ENCODE results near the gene IMP3. TPM values are rescaled to one million over a fixed set of nuclear protein-coding genes. Genes with fewer than 3 reads are reported as not detected.

IMP3 gene
- total and polyA plus RNA-seq, 9 of the 15 experiments (the other 6 are each of a cell fraction or from before 2014, with no cell fraction given) = 14.5 to 160 (median 74.4) TPM

DNA sequence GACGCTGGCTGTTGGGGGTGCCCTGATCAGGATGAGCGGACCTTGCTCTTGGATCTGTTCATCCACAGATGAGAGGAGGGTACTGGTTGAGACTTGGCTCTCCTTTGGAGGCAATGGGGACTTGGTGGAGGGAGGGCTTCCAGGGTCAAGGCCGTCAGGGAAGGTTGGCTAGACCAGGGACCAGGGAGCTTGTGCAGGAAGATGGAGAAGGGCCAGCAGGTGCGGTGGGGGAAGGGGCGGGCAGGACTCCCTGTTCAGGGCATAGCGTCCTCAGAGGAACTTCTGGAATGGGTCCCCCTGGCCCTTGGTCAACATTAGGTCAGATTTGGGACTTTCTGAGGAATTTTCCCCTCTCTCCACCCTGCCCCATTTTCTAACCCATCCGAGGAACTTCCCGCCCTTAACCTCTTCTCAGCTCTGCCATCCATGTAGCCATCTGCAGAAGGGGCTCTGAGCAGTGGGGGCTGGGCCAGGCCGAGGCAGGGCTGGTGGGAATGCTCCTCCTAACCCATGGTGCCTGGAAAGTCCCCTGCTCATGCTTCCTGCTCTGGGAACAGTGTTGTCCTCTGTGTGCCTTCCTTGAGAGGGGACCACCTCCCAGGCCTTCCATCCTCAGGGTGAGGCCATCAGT is 19.2 kb upstream of the IMP3 start:
- intact Hi-C loops (cut with micrococcal nuclease) = no loop called here
- ATAC-seq (no peak), DNase-seq (ENCODE audit: extremely low read depth in 1 of 4, low spot score in 3 of 4) (no peak), FAIRE-seq (no peak)
- TF ChIP-seq PRPF4 (IDR thresholded peaks at IDR 0.05; ENCODE audit: insufficient read depth, low read depth, low read length, poor library complexity, severe bottlenecking) (no peak), ZNF830 (CRISPR knock-in tag; IDR thresholded peaks at IDR 0.05) (no peak)
- Histone ChIP-seq H3K27me3 (ENCODE audit: control insufficient read depth in 2 of 2, insufficient read depth in 2 of 2, low read length in 2 of 2) (no peaks in the 10 kb centered on the region), H3K9ac (ENCODE audit: insufficient read depth in 1 of 2, low read depth in 2 of 2, low read length in 2 of 2) (no peak overlapping the region), H2AFZ (ENCODE audit: low read depth, low read length) (no peak overlapping the region), H3K4me2 (ENCODE audit: insufficient read depth, low read length) (no peak overlapping the region), H3K9me3 (replicated peaks; ENCODE audit: control insufficient read depth, insufficient read depth, low read depth, low read length) (no peaks in the 10 kb centered on the region), H3K27ac (ENCODE audit: extremely low read depth, low read depth, low read length) (no peak overlapping the region), H3K4me1 (replicated peaks in 1 of 2; ENCODE audit: control insufficient read depth in 2 of 2, insufficient read depth in 2 of 2, low read length in 2 of 2) (peaks cover 0 to 19% of the 10 kb centered on the region in 2 experiments; a peak in 2 of 5 replicates), H3K9me1 (ENCODE audit: control insufficient read depth, insufficient read depth, low read length) (no peaks in the 10 kb centered on the region), H4K20me1 (replicated peaks; ENCODE audit: control insufficient read depth, insufficient read depth, low read length) (0 out of 2 replicates have a peak, but pooled peaks cover 7% of the 10 kb centered on the region), H3K79me2 (ENCODE audit: control insufficient read depth, insufficient read depth, low read length) (peaks cover 4% of the 10 kb centered on the region; the same call in 1 of the 3 replicates), H3K4me3 (no peak overlapping the region), H3K36me3 (ENCODE audit: control insufficient read depth, insufficient read depth, low read length) (peaks cover 28% of the 10 kb centered on the region; the same call in 2 of the 3 replicates)
- ChIA-PET CTCF (ENCODE audit: low intra/inter-chr PET ratio) (no interaction called here), POLR2A (interaction anchor here (0.6 to 1.4 kb wide), 2 partner anchors 9 to 423 kb away, joined by 3 read pairs; no protein-coding TSS in a partner anchor)
- no TSS peak for BruUV-seq (replicated peaks)
- in situ Hi-C loops (cut with MboI) = no loop called here
- 71% methylated on average over 9 of the region's 9 CpGs for WGBS (ENCODE audit: insufficient coverage, low coverage, missing lambda C conversion rate)

DNA sequence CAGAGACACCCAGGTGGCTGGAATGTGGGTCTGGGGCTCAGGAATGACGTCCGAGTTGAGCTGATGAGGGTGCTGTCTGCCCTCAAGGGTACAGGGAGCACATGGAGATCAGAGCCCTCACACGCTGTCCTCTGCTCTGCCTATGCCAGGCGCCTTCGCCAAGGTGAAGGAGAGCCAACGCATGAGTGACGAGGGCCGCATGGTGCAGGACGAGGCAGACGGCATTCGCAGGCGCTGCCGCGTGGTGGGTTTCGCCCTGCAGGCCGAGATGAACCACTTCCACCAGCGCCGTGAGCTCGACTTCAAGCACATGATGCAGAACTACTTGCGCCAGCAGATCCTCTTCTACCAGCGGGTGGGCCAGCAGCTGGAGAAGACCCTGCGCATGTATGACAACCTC is 16.8 kb upstream of the IMP3 start:
- H3K9me3 ChIP-seq (replicated peaks; ENCODE audit: control insufficient read depth, insufficient read depth, low read depth, low read length) = no peaks in the 10 kb centered on the region
- in situ Hi-C loops (cut with MboI) (no loop called here), intact Hi-C loops (cut with micrococcal nuclease) (no loop called here)
- H3K36me3 ChIP-seq (ENCODE audit: control insufficient read depth, insufficient read depth, low read length) = peaks cover 31% of the 10 kb centered on the region; the same call in 2 of the 3 replicates
- H3K9ac ChIP-seq (ENCODE audit: insufficient read depth in 1 of 2, low read depth in 2 of 2, low read length in 2 of 2) = peak overlapping the region in 1 of 2 experiments; percentile 62; a peak in 1 of 4 replicates
- peaks cover 10 to 29% of the 10 kb centered on the region in 2 experiments for H3K4me1 ChIP-seq (replicated peaks in 1 of 2; ENCODE audit: control insufficient read depth in 2 of 2, insufficient read depth in 2 of 2, low read length in 2 of 2)
- H4K20me1 ChIP-seq (replicated peaks; ENCODE audit: control insufficient read depth, insufficient read depth, low read length) = 0 out of 2 replicates have a peak, but pooled peaks cover 7% of the 10 kb centered on the region
- FAIRE-seq = no peak
- 93% methylated on average over 22 of the region's 22 CpGs for WGBS (ENCODE audit: insufficient coverage, low coverage, missing lambda C conversion rate)
- H2AFZ ChIP-seq (ENCODE audit: low read depth, low read length) = no peak overlapping the region
- no peak overlapping the region for H3K27ac ChIP-seq (ENCODE audit: extremely low read depth, low read depth, low read length)
- no TSS peak for BruUV-seq (replicated peaks)
- ChIA-PET POLR2A (interaction anchor here (0.5 kb wide), 1 partner anchor 138 kb away, joined by 3 read pairs; no protein-coding TSS in a partner anchor), CTCF (ENCODE audit: low intra/inter-chr PET ratio) (no interaction called here)
- H3K4me2 ChIP-seq (ENCODE audit: insufficient read depth, low read length) = no peak overlapping the region
- DNase-seq (ENCODE audit: extremely low read depth in 1 of 4, low spot score in 3 of 4) = no peak
- H3K79me2 ChIP-seq (ENCODE audit: control insufficient read depth, insufficient read depth, low read length) = peaks cover 25% of the 10 kb centered on the region
- ATAC-seq = no peak
- no peak overlapping the region for H3K4me3 ChIP-seq
- no peaks in the 10 kb centered on the region for H3K9me1 ChIP-seq (ENCODE audit: control insufficient read depth, insufficient read depth, low read length)
- H3K27me3 ChIP-seq (ENCODE audit: control insufficient read depth in 2 of 2, insufficient read depth in 2 of 2, low read length in 2 of 2) = no peaks in the 10 kb centered on the region
- TF ChIP-seq, protein P1, sequence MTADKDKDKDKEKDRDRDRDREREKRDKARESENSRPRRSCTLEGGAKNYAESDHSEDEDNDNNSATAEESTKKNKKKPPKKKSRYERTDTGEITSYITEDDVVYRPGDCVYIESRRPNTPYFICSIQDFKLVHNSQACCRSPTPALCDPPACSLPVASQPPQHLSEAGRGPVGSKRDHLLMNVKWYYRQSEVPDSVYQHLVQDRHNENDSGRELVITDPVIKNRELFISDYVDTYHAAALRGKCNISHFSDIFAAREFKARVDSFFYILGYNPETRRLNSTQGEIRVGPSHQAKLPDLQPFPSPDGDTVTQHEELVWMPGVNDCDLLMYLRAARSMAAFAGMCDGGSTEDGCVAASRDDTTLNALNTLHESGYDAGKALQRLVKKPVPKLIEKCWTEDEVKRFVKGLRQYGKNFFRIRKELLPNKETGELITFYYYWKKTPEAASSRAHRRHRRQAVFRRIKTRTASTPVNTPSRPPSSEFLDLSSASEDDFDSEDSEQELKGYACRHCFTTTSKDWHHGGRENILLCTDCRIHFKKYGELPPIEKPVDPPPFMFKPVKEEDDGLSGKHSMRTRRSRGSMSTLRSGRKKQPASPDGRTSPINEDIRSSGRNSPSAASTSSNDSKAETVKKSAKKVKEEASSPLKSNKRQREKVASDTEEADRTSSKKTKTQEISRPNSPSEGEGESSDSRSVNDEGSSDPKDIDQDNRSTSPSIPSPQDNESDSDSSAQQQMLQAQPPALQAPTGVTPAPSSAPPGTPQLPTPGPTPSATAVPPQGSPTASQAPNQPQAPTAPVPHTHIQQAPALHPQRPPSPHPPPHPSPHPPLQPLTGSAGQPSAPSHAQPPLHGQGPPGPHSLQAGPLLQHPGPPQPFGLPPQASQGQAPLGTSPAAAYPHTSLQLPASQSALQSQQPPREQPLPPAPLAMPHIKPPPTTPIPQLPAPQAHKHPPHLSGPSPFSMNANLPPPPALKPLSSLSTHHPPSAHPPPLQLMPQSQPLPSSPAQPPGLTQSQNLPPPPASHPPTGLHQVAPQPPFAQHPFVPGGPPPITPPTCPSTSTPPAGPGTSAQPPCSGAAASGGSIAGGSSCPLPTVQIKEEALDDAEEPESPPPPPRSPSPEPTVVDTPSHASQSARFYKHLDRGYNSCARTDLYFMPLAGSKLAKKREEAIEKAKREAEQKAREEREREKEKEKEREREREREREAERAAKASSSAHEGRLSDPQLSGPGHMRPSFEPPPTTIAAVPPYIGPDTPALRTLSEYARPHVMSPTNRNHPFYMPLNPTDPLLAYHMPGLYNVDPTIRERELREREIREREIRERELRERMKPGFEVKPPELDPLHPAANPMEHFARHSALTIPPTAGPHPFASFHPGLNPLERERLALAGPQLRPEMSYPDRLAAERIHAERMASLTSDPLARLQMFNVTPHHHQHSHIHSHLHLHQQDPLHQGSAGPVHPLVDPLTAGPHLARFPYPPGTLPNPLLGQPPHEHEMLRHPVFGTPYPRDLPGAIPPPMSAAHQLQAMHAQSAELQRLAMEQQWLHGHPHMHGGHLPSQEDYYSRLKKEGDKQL (CRISPR knock-in tag; IDR thresholded peaks at IDR 0.05; ENCODE audit: borderline replicate concordance) = no peak
- TF ChIP-seq NUFIP1 (IDR thresholded peaks at IDR 0.05; ENCODE audit: partially characterized antibody) = no peak
- no peak for TF ChIP-seq NFIX (CRISPR knock-in tag; IDR thresholded peaks at IDR 0.05; ENCODE audit: low read depth)
- TF ChIP-seq MYNN (IDR thresholded peaks at IDR 0.05) = no peak
- TF ChIP-seq MYNN (CRISPR knock-in tag; IDR thresholded peaks at IDR 0.05) = no peak
- TF ChIP-seq RUNX1 (IDR thresholded peaks at IDR 0.05; ENCODE audit: low read depth) = no peak
- TF ChIP-seq HEY1 (CRISPR knock-in tag; IDR thresholded peaks at IDR 0.05; ENCODE audit: borderline replicate concordance) = no peak
